ENCODE measurements around the gene MAML3.

The MAML3 gene

GRCh38 chr4:139861471-139861870, 292.5 kb downstream of the MAML3 start:
- DNase-seq (ENCODE audit: low spot score) = no peak

- DNase-seq (ENCODE audit: low spot score) = no peak
Measured at GRCh38 chr4:139860435-139861024, 293.5 kb downstream of the MAML3 start.

GRCh38 chr4:139859876-139860275, 294.1 kb downstream of the MAML3 start:
- DNase-seq (ENCODE audit: low spot score) = no peak

- DNase-seq (ENCODE audit: low spot score) = no peak
Measured at GRCh38 chr4:139858436-139859205, 295.4 kb downstream of the MAML3 start.

GRCh38 chr4:139857977-139858376, 296.0 kb downstream of the MAML3 start:
- DNase-seq (ENCODE audit: low spot score) = no peak

- DNase-seq (ENCODE audit: low spot score) = peak; percentile 49
Measured at GRCh38 chr4:139857021-139857420, 297.0 kb downstream of the MAML3 start.

- DNase-seq (ENCODE audit: low spot score) = no peak
Measured at GRCh38 chr4:139854668-139855403, 299.1 kb downstream of the MAML3 start.

GRCh38 chr4:139853309-139853708, 300.7 kb downstream of the MAML3 start:
- DNase-seq (ENCODE audit: low spot score) = no peak

- DNase-seq (ENCODE audit: low spot score) = no peak
Measured at GRCh38 chr4:139852612-139853269, 301.2 kb downstream of the MAML3 start.

GRCh38 chr4:139851639-139852038, 302.3 kb downstream of the MAML3 start:
- no peak for DNase-seq (ENCODE audit: low spot score)

- DNase-seq (ENCODE audit: low spot score) = no peak
Measured at GRCh38 chr4:139851133-139851532, 302.9 kb downstream of the MAML3 start.

- DNase-seq (ENCODE audit: low spot score) = no peak
Measured at GRCh38 chr4:139849219-139849618, 304.8 kb downstream of the MAML3 start.

GRCh38 chr4:139848028-139848427, 306.0 kb downstream of the MAML3 start:
- no peak for DNase-seq (ENCODE audit: low spot score)

- no peak for DNase-seq (ENCODE audit: low spot score)
Measured at GRCh38 chr4:139847602-139848001, 306.4 kb downstream of the MAML3 start.

GRCh38 chr4:139846766-139847165, 307.2 kb downstream of the MAML3 start:
- DNase-seq (ENCODE audit: low spot score) = no peak

GRCh38 chr4:139845453-139846093, 308.4 kb downstream of the MAML3 start:
- DNase-seq (ENCODE audit: low spot score) = no peak

- DNase-seq (ENCODE audit: low spot score) = no peak
Measured at GRCh38 chr4:139844459-139845036, 309.4 kb downstream of the MAML3 start.

- DNase-seq (ENCODE audit: low spot score) = no peak
Measured at GRCh38 chr4:139844057-139844456, 309.9 kb downstream of the MAML3 start.

- no peak for DNase-seq (ENCODE audit: low spot score)
Measured at GRCh38 chr4:139843641-139844040, 310.3 kb downstream of the MAML3 start.

GRCh38 chr4:139841464-139842195, 312.4 kb downstream of the MAML3 start:
- DNase-seq (ENCODE audit: low spot score) = peak; percentile 43

GRCh38 chr4:139840773-139841172, 313.2 kb downstream of the MAML3 start:
- DNase-seq (ENCODE audit: low spot score) = no peak
